ENCODE measurements around the gene CLUH.

GRCh38 chr17:2735896-2736295 is 24.3 kb upstream of the CLUH start:
- TF ChIP-seq CTCF (IDR thresholded peaks at IDR 0.05) (no peak), POLR2A (IDR thresholded peaks at IDR 0.05) (no peak)

All from sigmoid colon (tissue), 3 donors.